Mesenchymal stem cell (in vitro differentiated cells and primary cell): ENCODE data around the gene CUX1. TPM values are rescaled to one million over a fixed set of nuclear protein-coding genes. Genes with fewer than 3 reads are reported as not detected.

Source experiments
- DNase-seq: peaks from one replicate; pipeline ENCODE4 v3.0.0-alpha.2; 2013
- H2AFZ ChIP-seq: one replicate; pipeline ENCODE4 v1.6.1; 2013; ENCODE audit warnings: low read depth, mild to moderate bottlenecking, control low read depth, inconsistent platforms, low read length, moderate library complexity
- H2AK5ac ChIP-seq: 2 replicates; pipeline ENCODE4 v1.6.1; 2013; ENCODE audit warnings: low read length, moderate library complexity, mild to moderate bottlenecking, inconsistent platforms; ENCODE audit not compliant: severe bottlenecking
- H2BK120ac ChIP-seq: one replicate; pipeline ENCODE4 v1.6.1; 2013; ENCODE audit warnings: low read depth, mild to moderate bottlenecking, inconsistent platforms, low read length, moderate library complexity
- H2BK12ac ChIP-seq, 2 experiments: one replicate each; pipeline ENCODE4 v1.6.1; 2013; ENCODE audit warnings: inconsistent platforms in 2 of 2, low read length in 2 of 2, mild to moderate bottlenecking in 2 of 2, moderate library complexity in 2 of 2, control low read depth in 1 of 2
- H2BK15ac ChIP-seq: one replicate; pipeline ENCODE4 v1.6.1; 2013; ENCODE audit warnings: mild to moderate bottlenecking, low read depth, inconsistent platforms; ENCODE audit not compliant: poor library complexity, severe bottlenecking
- H2BK5ac ChIP-seq: 2 replicates; pipeline ENCODE4 v1.6.1; 2013; ENCODE audit warnings: low read depth, mild to moderate bottlenecking, low read length, control low read depth, inconsistent platforms; ENCODE audit not compliant: poor library complexity, severe bottlenecking
- H3K14ac ChIP-seq, 2 experiments: one replicate each; pipeline ENCODE4 v1.6.1; 2013; ENCODE audit warnings: inconsistent platforms in 2 of 2, low read length in 2 of 2, control low read depth in 1 of 2, mild to moderate bottlenecking in 1 of 2, moderate library complexity in 1 of 2
- H3K18ac ChIP-seq, 2 experiments: one replicate each; pipeline ENCODE4 v1.6.1; 2013; ENCODE audit warnings: inconsistent platforms in 2 of 2, low read length in 2 of 2, control low read depth in 1 of 2, low read depth in 1 of 2, mild to moderate bottlenecking in 1 of 2
- H3K23ac ChIP-seq, 2 experiments: one replicate each; pipeline ENCODE4 v1.6.1; 2013; ENCODE audit warnings: inconsistent platforms in 2 of 2, low read length in 2 of 2, mild to moderate bottlenecking in 2 of 2, moderate library complexity in 2 of 2, control low read depth in 1 of 2
- H3K27ac ChIP-seq: 2 replicates; pipeline ENCODE4 v1.5.1; 2013; ENCODE audit warnings: mild to moderate bottlenecking, moderate library complexity, low read length, control low read depth, inconsistent platforms; ENCODE audit not compliant: poor library complexity, severe bottlenecking
- H3K27me3 ChIP-seq, 2 experiments: 2 replicates each; pipeline versions ENCODE4 v1.6.1 to v1.7.0; 2013; ENCODE audit warnings: low read length in 2 of 2, mild to moderate bottlenecking in 2 of 2, moderate library complexity in 2 of 2, control low read depth in 1 of 2, inconsistent platforms in 1 of 2; ENCODE audit not compliant: control insufficient read depth in 1 of 2, insufficient read depth in 1 of 2
- H3K36me3 ChIP-seq, 2 experiments: 2 replicates each; pipeline versions ENCODE4 v1.6.1 to v1.7.0; 2013; ENCODE audit warnings: low read length in 2 of 2, control low read depth in 1 of 2, inconsistent platforms in 1 of 2, low read depth in 1 of 2, mild to moderate bottlenecking in 1 of 2; ENCODE audit not compliant: insufficient read depth in 2 of 2, control insufficient read depth in 1 of 2
- H3K4ac ChIP-seq, 2 experiments: one replicate each; pipeline ENCODE4 v1.6.1; 2013; ENCODE audit warnings: inconsistent platforms in 2 of 2, low read length in 2 of 2, mild to moderate bottlenecking in 2 of 2, moderate library complexity in 2 of 2, control low read depth in 1 of 2, low read depth in 1 of 2
- H3K4me1 ChIP-seq: 2 replicates; pipeline ENCODE4 v1.6.1; 2013; ENCODE audit warnings: low read depth, low read length, control low read depth; ENCODE audit not compliant: control insufficient read depth, insufficient read depth
- H3K4me2 ChIP-seq: 2 replicates; pipeline ENCODE4 v1.6.1; 2013; ENCODE audit warnings: low read length, mild to moderate bottlenecking, inconsistent platforms; ENCODE audit not compliant: poor library complexity, severe bottlenecking
- H3K4me3 ChIP-seq, 2 experiments: 2 replicates each; pipeline versions ENCODE4 v1.5.1 to v1.7.0; 2013; ENCODE audit warnings: low read length in 2 of 2, mild to moderate bottlenecking in 2 of 2, control low read depth in 1 of 2, low read depth in 1 of 2; ENCODE audit not compliant: insufficient read depth in 1 of 2
- H3K79me1 ChIP-seq: replicated peaks from 2 replicates; pipeline ENCODE4 v1.6.1; 2013; ENCODE audit warnings: mild to moderate bottlenecking, control low read depth, low read length, inconsistent platforms; ENCODE audit not compliant: poor library complexity, severe bottlenecking
- H3K9ac ChIP-seq: 2 replicates; pipeline ENCODE4 v1.7.0; 2013; ENCODE audit warnings: mild to moderate bottlenecking, low read length, moderate library complexity
- H3K9me3 ChIP-seq: 2 replicates; pipeline ENCODE4 v1.7.0; 2013; ENCODE audit warnings: mild to moderate bottlenecking, low read length; ENCODE audit not compliant: control insufficient read depth
- H4K8ac ChIP-seq: one replicate; pipeline ENCODE4 v1.6.1; 2013; ENCODE audit warnings: inconsistent platforms, mild to moderate bottlenecking, low read length, moderate library complexity
- H4K91ac ChIP-seq: one replicate; pipeline ENCODE4 v1.6.1; 2013; ENCODE audit warnings: mild to moderate bottlenecking, low read length, inconsistent platforms
- WGBS: methylation state at CpG from one replicate; pipeline ENCODE4 v1.1.7; 2013; ENCODE audit warnings: mixed read lengths; 5-methylcytosine and 5-hydroxymethylcytosine counted together
- polyA plus RNA-seq, 2 experiments: library from polyadenylated mRNA; stranded (reverse); fragments of 200-250 nt; gene quantifications; one replicate each; pipeline ENCODE4 v1.2.3, GENCODE V29; 2013

The CUX1 gene, protein sequence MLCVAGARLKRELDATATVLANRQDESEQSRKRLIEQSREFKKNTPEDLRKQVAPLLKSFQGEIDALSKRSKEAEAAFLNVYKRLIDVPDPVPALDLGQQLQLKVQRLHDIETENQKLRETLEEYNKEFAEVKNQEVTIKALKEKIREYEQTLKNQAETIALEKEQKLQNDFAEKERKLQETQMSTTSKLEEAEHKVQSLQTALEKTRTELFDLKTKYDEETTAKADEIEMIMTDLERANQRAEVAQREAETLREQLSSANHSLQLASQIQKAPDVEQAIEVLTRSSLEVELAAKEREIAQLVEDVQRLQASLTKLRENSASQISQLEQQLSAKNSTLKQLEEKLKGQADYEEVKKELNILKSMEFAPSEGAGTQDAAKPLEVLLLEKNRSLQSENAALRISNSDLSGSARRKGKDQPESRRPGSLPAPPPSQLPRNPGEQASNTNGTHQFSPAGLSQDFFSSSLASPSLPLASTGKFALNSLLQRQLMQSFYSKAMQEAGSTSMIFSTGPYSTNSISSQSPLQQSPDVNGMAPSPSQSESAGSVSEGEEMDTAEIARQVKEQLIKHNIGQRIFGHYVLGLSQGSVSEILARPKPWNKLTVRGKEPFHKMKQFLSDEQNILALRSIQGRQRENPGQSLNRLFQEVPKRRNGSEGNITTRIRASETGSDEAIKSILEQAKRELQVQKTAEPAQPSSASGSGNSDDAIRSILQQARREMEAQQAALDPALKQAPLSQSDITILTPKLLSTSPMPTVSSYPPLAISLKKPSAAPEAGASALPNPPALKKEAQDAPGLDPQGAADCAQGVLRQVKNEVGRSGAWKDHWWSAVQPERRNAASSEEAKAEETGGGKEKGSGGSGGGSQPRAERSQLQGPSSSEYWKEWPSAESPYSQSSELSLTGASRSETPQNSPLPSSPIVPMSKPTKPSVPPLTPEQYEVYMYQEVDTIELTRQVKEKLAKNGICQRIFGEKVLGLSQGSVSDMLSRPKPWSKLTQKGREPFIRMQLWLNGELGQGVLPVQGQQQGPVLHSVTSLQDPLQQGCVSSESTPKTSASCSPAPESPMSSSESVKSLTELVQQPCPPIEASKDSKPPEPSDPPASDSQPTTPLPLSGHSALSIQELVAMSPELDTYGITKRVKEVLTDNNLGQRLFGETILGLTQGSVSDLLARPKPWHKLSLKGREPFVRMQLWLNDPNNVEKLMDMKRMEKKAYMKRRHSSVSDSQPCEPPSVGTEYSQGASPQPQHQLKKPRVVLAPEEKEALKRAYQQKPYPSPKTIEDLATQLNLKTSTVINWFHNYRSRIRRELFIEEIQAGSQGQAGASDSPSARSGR (N-terminal part only)
- polyA plus RNA-seq (2013, experiment 1 of 2): 62.6 TPM
- 60.3 TPM for polyA plus RNA-seq (2013, experiment 2 of 2)

DNA sequence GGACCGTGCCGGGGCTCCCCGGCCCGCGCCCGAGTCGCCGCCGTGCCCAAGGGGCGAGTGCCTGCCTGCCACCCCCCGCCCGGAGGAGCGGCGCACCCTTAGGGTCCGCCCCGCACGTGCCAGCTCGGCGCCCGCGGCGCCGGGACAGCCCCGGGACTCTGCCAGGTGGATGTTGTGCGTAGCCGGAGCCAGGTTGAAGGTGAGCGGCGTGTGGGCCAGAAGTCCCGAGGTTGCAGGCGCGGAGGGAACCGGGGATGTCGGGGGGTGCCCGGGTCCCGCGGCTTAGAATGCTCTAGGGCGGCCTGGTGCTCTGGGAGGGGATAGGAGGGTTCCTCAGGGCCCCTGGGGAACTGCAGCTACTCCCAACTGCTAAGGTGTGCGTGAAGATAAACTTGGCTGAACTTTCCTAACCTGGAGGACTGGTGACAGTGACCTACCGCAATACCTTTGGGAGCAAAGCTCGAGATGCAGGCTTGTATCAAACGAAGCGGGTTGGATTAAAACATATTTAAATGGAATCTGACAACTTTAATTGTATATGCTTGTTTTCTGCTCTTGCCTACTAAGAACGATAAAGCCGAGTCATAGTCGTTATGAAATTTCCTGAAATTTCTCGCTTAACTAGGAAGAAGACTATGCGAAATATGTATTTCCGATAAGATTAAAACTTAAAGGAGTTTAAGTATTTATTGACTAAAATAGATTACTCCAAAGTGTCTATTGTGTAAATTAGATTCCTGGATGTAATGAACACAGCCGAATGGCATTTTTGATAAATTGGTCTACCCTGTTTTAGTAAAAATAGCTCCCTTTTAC, at the start of gene CUX1:
Gene CUX1 (plus strand): TSS at position 156 of the 816 bp plus-strand sequence. CDS start 14 bp downstream, at position 170.
- peak within 1 kb of the TSS; percentile 54 to 70 for H3K18ac ChIP-seq
- peak within 1 kb of the TSS in 1 of 2 experiments; percentile 98 for H3K23ac ChIP-seq
- H2AK5ac ChIP-seq: no peak within 1 kb of the TSS
- H3K27me3 ChIP-seq: no peaks in the 10 kb centered on the region
- H3K36me3 ChIP-seq: no peaks in the 10 kb centered on the region
- H2AFZ ChIP-seq: peak within 1 kb of the TSS; percentile 27
- H4K91ac ChIP-seq: peak within 1 kb of the TSS; percentile 27
- H2BK5ac ChIP-seq: no peak within 1 kb of the TSS
- peak within 1 kb of the TSS in 1 of 2 experiments; percentile 73 for H3K4ac ChIP-seq
- WGBS: 13% methylated on average over 36 of the region's 49 CpGs
- peaks cover 14% of the 10 kb centered on the region for H3K79me1 ChIP-seq
- H3K9ac ChIP-seq: peak within 1 kb of the TSS; percentile 81
- H3K4me2 ChIP-seq: peak within 1 kb of the TSS; percentile 98
- peak; percentile 41 for DNase-seq
- peaks cover 13% of the 10 kb centered on the region for H3K4me1 ChIP-seq
- H2BK12ac ChIP-seq: no peak within 1 kb of the TSS
- H2BK120ac ChIP-seq: peak within 1 kb of the TSS; percentile 100
- peak within 1 kb of the TSS; percentile 76 to 80 for H3K4me3 ChIP-seq
- peak within 1 kb of the TSS; percentile 28 for H2BK15ac ChIP-seq
- no peak within 1 kb of the TSS for H4K8ac ChIP-seq
- no peaks in the 10 kb centered on the region for H3K9me3 ChIP-seq
- peak within 1 kb of the TSS in 1 of 2 experiments; percentile 88 for H3K14ac ChIP-seq
- H3K27ac ChIP-seq: no peak within 1 kb of the TSS

DNA sequence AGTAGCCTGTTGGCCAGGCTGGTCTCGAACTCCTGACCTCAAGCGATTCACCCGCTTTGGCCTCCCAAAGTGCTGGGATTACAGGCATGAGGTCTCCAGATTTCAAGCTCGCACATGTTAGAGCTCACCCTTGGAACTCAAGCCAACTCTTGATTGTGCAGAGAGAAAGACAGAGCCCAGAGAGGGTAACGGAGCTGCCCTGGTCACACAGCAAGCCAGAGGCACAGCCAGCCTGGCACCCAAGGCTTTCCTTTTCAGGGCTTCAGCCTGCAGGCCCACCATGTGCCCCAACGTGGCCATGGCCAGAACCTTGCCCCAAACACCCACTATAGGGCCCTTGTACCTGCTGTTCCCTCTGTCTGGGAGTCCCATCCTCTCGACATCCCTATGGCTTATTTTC, 49.1 kb upstream of the CUX1 start:
- Histone ChIP-seq H3K9ac (no peak overlapping the region), H3K27ac (no peak overlapping the region), H3K79me1 (no peaks in the 10 kb centered on the region), H2AK5ac (no peak overlapping the region), H3K14ac (peak overlapping the region in 1 of 2 experiments; percentile 1), H3K4me3 (no peak overlapping the region), H3K4me1 (no peaks in the 10 kb centered on the region), H4K8ac (no peak overlapping the region), H3K27me3 (peaks cover 15 to 43% of the 10 kb centered on the region in 2 experiments), H2BK15ac (peak overlapping the region; percentile 9), H3K36me3 (no peaks in the 10 kb centered on the region), H2BK120ac (no peak overlapping the region), H3K18ac (no peak overlapping the region), H3K4ac (no peak overlapping the region), H4K91ac (no peak overlapping the region), H2BK5ac (no peak overlapping the region), H3K9me3 (no peaks in the 10 kb centered on the region), H2BK12ac (no peak overlapping the region), H2AFZ (no peak overlapping the region), H3K4me2 (no peak overlapping the region), H3K23ac (no peak overlapping the region)
- 80% methylated on average over 7 of the region's 7 CpGs for WGBS
- no peak for DNase-seq

DNA sequence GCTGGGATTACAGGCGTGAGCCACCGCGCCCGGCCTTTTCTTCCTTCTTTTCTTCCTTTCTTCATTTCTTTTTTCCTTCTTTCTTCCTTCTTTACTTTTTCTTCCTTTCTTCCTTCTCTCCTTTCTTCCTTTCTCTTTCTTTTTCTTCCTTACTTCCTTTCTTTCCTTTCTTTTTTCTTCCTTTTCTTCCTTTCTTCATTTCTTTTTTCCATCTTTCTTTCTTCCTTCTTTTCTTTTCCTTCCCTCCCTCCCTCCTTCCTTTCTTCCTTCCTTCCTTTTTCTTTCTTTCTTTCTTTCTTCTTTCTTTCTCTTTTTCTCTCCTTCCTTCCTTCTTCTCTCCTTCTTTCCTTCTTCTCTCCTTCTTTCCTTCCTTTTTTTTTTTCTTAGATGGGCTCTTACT, 47.0 kb upstream of the CUX1 start:
- 97% methylated on average over 4 of the region's 4 CpGs for WGBS
- Histone ChIP-seq H4K8ac (no peak overlapping the region), H4K91ac (no peak overlapping the region), H3K4me2 (no peak overlapping the region), H3K36me3 (no peaks in the 10 kb centered on the region), H3K4me3 (no peak overlapping the region), H2BK12ac (no peak overlapping the region), H2BK5ac (no peak overlapping the region), H2BK120ac (no peak overlapping the region), H3K4ac (no peak overlapping the region), H3K9me3 (no peaks in the 10 kb centered on the region), H3K23ac (no peak overlapping the region), H3K79me1 (no peaks in the 10 kb centered on the region), H2AFZ (no peak overlapping the region), H3K27ac (no peak overlapping the region), H2AK5ac (no peak overlapping the region), H3K4me1 (no peaks in the 10 kb centered on the region), H2BK15ac (no peak overlapping the region), H3K18ac (no peak overlapping the region), H3K27me3 (peaks cover 22 to 53% of the 10 kb centered on the region in 2 experiments), H3K9ac (no peak overlapping the region), H3K14ac (no peak overlapping the region)
- DNase-seq: no peak
